H1 (cell line): ENCODE results near the gene SLC35E3. TPM values are rescaled to one million over a fixed set of nuclear protein-coding genes. Genes with fewer than 3 reads are reported as not detected.

Experiments
- CTCF ChIA-PET: fragments of 300-600 bp; sonication (Branson Sonifier 250); formaldehyde crosslinking; loops from one replicate; lab custom pipeline; 2021; ENCODE audit not compliant: partially characterized antibody; lab: Charles Lee
- POLR2A ChIA-PET: fragments of 300-600 bp; sonication (Branson Sonifier 250); formaldehyde crosslinking; loops from one replicate; lab custom pipeline; 2021; ENCODE audit warnings: inconsistent platforms; ENCODE audit not compliant: partially characterized antibody; lab: Charles Lee
- DNase-seq, 2 experiments: peaks; one replicate each; pipeline versions ENCODE4 v3.0.0 to v3.0.0-alpha.2; 2010 to 2022; ENCODE audit warnings: low spot score in 2 of 2, low read depth in 1 of 2, mixed read lengths in 1 of 2
- FAIRE-seq: peaks from 2 replicates; lab custom pipeline; 2011; peaks lifted over from hg19 to GRCh38; lab: Jason Lieb, UNC
- H2AFZ ChIP-seq: 2 replicates; pipeline ENCODE4 v1.8.1; 2012; ENCODE audit warnings: low read length, inconsistent platforms
- H2AK5ac ChIP-seq: 2 replicates; pipeline ENCODE4 v1.6.1; 2013; ENCODE audit warnings: low read depth, low read length
- H2BK120ac ChIP-seq: replicated peaks from 2 replicates; pipeline ENCODE3; 2013; ENCODE audit warnings: low read depth, low read length, inconsistent platforms
- H2BK12ac ChIP-seq: 2 replicates; pipeline ENCODE4 v1.6.1; 2013; ENCODE audit warnings: low read depth, low read length
- H2BK15ac ChIP-seq: 2 replicates; pipeline ENCODE4 v1.6.1; 2013; ENCODE audit warnings: low read length
- H2BK20ac ChIP-seq: 2 replicates; pipeline ENCODE4 v1.6.1; 2013; ENCODE audit warnings: low read length
- H2BK5ac ChIP-seq: 2 replicates; pipeline ENCODE4 v1.6.1; 2013; ENCODE audit warnings: low read depth, low read length
- H3K14ac ChIP-seq: 2 replicates; pipeline ENCODE4 v1.6.1; 2013; ENCODE audit warnings: inconsistent platforms; ENCODE audit not compliant: insufficient read length
- H3K18ac ChIP-seq: 2 replicates; pipeline ENCODE4 v1.6.1; 2013; ENCODE audit warnings: low read length; ENCODE audit errors: extremely low read depth
- H3K23ac ChIP-seq: 2 replicates; pipeline ENCODE4 v1.6.1; 2013; ENCODE audit warnings: inconsistent platforms; ENCODE audit not compliant: insufficient read length
- H3K23me2 ChIP-seq: 2 replicates; pipeline ENCODE4 v1.6.1; 2013; ENCODE audit warnings: low read depth, low read length
- H3K27ac ChIP-seq: 2 replicates; pipeline ENCODE4 v1.6.1; 2011; ENCODE audit warnings: low read depth, low read length, inconsistent platforms
- H3K27me3 ChIP-seq, 4 experiments: replicated peaks in 1 of 4; 1 replicate in 1 of 4; 2 replicates in 3 of 4; pipeline versions ENCODE4 v1.6.1 to v1.8.1; 2011 to 2013; ENCODE audit warnings: low read length in 3 of 4, mild to moderate bottlenecking in 3 of 4, inconsistent platforms in 2 of 4, mixed read lengths in 2 of 4, moderate library complexity in 1 of 4; ENCODE audit not compliant: control insufficient read depth in 3 of 4, insufficient read depth in 3 of 4; ENCODE audit errors: extremely low read depth in 1 of 4
- H3K36me3 ChIP-seq, 4 experiments: 2 replicates each; pipeline versions ENCODE4 v1.6.1 to v1.8.1; 2011 to 2013; ENCODE audit warnings: mild to moderate bottlenecking in 4 of 4, low read length in 3 of 4, moderate library complexity in 2 of 4, control low read depth in 1 of 4, inconsistent platforms in 1 of 4; ENCODE audit not compliant: insufficient read depth in 4 of 4, control insufficient read depth in 2 of 4
- H3K4ac ChIP-seq: replicated peaks from 2 replicates; pipeline ENCODE3; 2013; ENCODE audit warnings: low read length, low read depth, mixed read lengths, inconsistent platforms; ENCODE audit not compliant: insufficient read length
- H3K4me1 ChIP-seq, 4 experiments: replicated peaks in 1 of 4; 1 replicate in 1 of 4; 2 replicates in 3 of 4; pipeline versions ENCODE4 v1.6.1 to v1.8.1; 2011 to 2013; ENCODE audit warnings: low read length in 3 of 4, inconsistent platforms in 2 of 4, mixed read lengths in 1 of 4; ENCODE audit not compliant: insufficient read depth in 4 of 4, control insufficient read depth in 3 of 4
- H3K4me2 ChIP-seq, 2 experiments: 2 replicates each; pipeline versions ENCODE4 v1.6.1 to v1.8.1; 2011 to 2013; ENCODE audit warnings: low read depth in 2 of 2, low read length in 2 of 2, control low read depth in 1 of 2, inconsistent platforms in 1 of 2, mild to moderate bottlenecking in 1 of 2; ENCODE audit not compliant: insufficient read depth in 1 of 2
- H3K4me3 ChIP-seq, 4 experiments: fragments of 200-600, 300-600 bp in 1 of 4; sonication (generic), shearing (Covaris generic), sonication (Bioruptor Twin) in 1 of 4; 2 replicates each; pipeline versions ENCODE4 v1.5.1 to v1.8.1; 2011 to 2016; ENCODE audit warnings: low read length in 4 of 4, low read depth in 3 of 4, control low read depth in 2 of 4, inconsistent platforms in 2 of 4, mild to moderate bottlenecking in 2 of 4, mixed read lengths in 1 of 4, moderate library complexity in 1 of 4; ENCODE audit not compliant: insufficient read depth in 2 of 4; ENCODE audit errors: extremely low read depth in 1 of 4
- H3K56ac ChIP-seq: replicated peaks from 2 replicates; pipeline ENCODE3; 2013; ENCODE audit warnings: low read depth, mild to moderate bottlenecking, mixed read lengths, low read length, inconsistent platforms; ENCODE audit not compliant: insufficient read length
- H3K79me1 ChIP-seq: 2 replicates; pipeline ENCODE4 v1.6.1; 2013; ENCODE audit warnings: low read depth, low read length, control low read depth
- H3K79me2 ChIP-seq, 2 experiments: 2 replicates each; pipeline versions ENCODE4 v1.6.1 to v1.8.1; 2012 to 2013; ENCODE audit warnings: low read length in 2 of 2, mild to moderate bottlenecking in 2 of 2, inconsistent platforms in 1 of 2; ENCODE audit not compliant: insufficient read depth in 2 of 2, control insufficient read depth in 1 of 2
- H3K9ac ChIP-seq, 4 experiments: replicated peaks in 1 of 4; 1 replicate in 1 of 4; 2 replicates in 3 of 4; pipeline versions ENCODE4 v1.6.1 to v1.8.1; 2011 to 2013; ENCODE audit warnings: low read depth in 3 of 4, low read length in 3 of 4, control low read depth in 2 of 4, mild to moderate bottlenecking in 2 of 4, moderate library complexity in 2 of 4, inconsistent platforms in 1 of 4; ENCODE audit errors: extremely low read depth in 1 of 4
- H3K9me3 ChIP-seq, 2 experiments: 2 replicates each; pipeline versions ENCODE4 v1.6.1 to v1.8.1; 2012 to 2013; ENCODE audit warnings: mild to moderate bottlenecking in 2 of 2, moderate library complexity in 2 of 2, control low read depth in 1 of 2, inconsistent platforms in 1 of 2, low read depth in 1 of 2, low read length in 1 of 2, mixed read lengths in 1 of 2; ENCODE audit not compliant: insufficient read depth in 2 of 2
- H4K20me1 ChIP-seq, 2 experiments: replicated peaks in 1 of 2; 2 replicates each; pipeline versions ENCODE3 to v1.8.1; 2011 to 2013; ENCODE audit warnings: inconsistent platforms in 2 of 2, low read length in 2 of 2, mild to moderate bottlenecking in 1 of 2; ENCODE audit not compliant: insufficient read depth in 2 of 2, control insufficient read depth in 1 of 2
- H4K5ac ChIP-seq: 2 replicates; pipeline ENCODE4 v1.6.1; 2013; ENCODE audit warnings: low read length, low read depth, mixed read lengths, inconsistent platforms; ENCODE audit not compliant: insufficient read length
- H4K8ac ChIP-seq: 2 replicates; pipeline ENCODE4 v1.8.0; 2013; ENCODE audit warnings: mild to moderate bottlenecking, moderate library complexity, low read length, inconsistent platforms; ENCODE audit not compliant: insufficient read depth; ENCODE audit errors: extremely low read depth
- H4K91ac ChIP-seq: replicated peaks from 2 replicates; pipeline ENCODE3; 2013; ENCODE audit warnings: low read length, mixed read lengths, inconsistent platforms; ENCODE audit not compliant: insufficient read length
- BCL11A ChIP-seq, 2 experiments: IDR thresholded peaks; one replicate each; pipeline ENCODE4 v1.6.1; 2011; ENCODE audit warnings: low read depth in 2 of 2, low read length in 2 of 2, mild to moderate bottlenecking in 2 of 2
- BRCA1 ChIP-seq: IDR thresholded peaks from 2 replicates; pipeline ENCODE4 v1.6.1; 2012; ENCODE audit warnings: low read depth, low read length, improper control_type of control experiment
- CBX8 ChIP-seq: fragments of 300-800, 300-1000 bp; sonication (generic); IDR thresholded peaks from 2 replicates; pipeline ENCODE4 v1.7.1; 2016; ENCODE audit warnings: low read depth, low read length, borderline replicate concordance
- GTF2F1 ChIP-seq: IDR thresholded peaks from 2 replicates; pipeline ENCODE4 v1.6.1; 2012; ENCODE audit warnings: low read depth, low read length, improper control_type of control experiment, borderline replicate concordance
- PHF8 ChIP-seq: fragments of 200-600 bp; sonication (generic); conservative IDR thresholded peaks from 2 replicates; pipeline ENCODE4 v1.7.1; 2012; ENCODE audit warnings: low read depth, mild to moderate bottlenecking, inconsistent platforms, low read length, moderate library complexity
- RFX5 ChIP-seq: IDR thresholded peaks from 2 replicates; pipeline ENCODE4 v1.6.1; 2011; ENCODE audit warnings: low read depth, low read length, improper control_type of control experiment, borderline replicate concordance
- YY1 ChIP-seq: IDR thresholded peaks from 2 replicates; pipeline ENCODE4 v1.6.1; 2011; ENCODE audit warnings: low read depth, mild to moderate bottlenecking, low read length
- WGBS, 2 experiments: shearing (Covaris generic) in 1 of 2; methylation state at CpG; one replicate each; pipeline versions ENCODE4 v1.1.6 to v1.1.7; 2013 to 2015; ENCODE audit warnings: low lambda C conversion rate in 2 of 2, mixed read lengths in 2 of 2, inconsistent platforms in 1 of 2, low coverage in 1 of 2, missing lambda C conversion rate in 1 of 2; ENCODE audit not compliant: insufficient replicate concordance in 2 of 2, insufficient coverage in 1 of 2, insufficient read length in 1 of 2; ENCODE audit errors: extremely low coverage in 1 of 2, missing lambda C conversion rate in 1 of 2; 5-methylcytosine and 5-hydroxymethylcytosine counted together
- polyA plus RNA-seq, 7 experiments: library from polyadenylated mRNA; depleted of rRNA in 3 of 7; stranded (reverse) in 5 of 7; unstranded in 2 of 7; fragments of >200 nt in 5 of 7; fragments of 200-250 nt in 2 of 7; gene quantifications; 1 replicate in 5 of 7; 2 replicates in 1 of 7; 4 replicates in 1 of 7; pipeline versions ENCODE4 v1.2.1 to v1.2.3, GENCODE V29; 2011 to 2013; ENCODE audit warnings: missing spikeins in 2 of 7, mixed read lengths in 2 of 7
- total RNA-seq: library from RNA; stranded (reverse); fragmentation: NEBNext Ultra II Directional; extraction: Animal tissue kit (Norgen Biotek cat#: 25700); gene quantifications from 2 replicates; pipeline ENCODE4 v1.2.1, GENCODE V29; 2021

SLC35E3 gene
- total and polyA plus RNA-seq, 2 of the 8 experiments (the other 6 are each of a cell fraction or from before 2014, with no cell fraction given) = 10.0 to 10.9 TPM

DNA sequence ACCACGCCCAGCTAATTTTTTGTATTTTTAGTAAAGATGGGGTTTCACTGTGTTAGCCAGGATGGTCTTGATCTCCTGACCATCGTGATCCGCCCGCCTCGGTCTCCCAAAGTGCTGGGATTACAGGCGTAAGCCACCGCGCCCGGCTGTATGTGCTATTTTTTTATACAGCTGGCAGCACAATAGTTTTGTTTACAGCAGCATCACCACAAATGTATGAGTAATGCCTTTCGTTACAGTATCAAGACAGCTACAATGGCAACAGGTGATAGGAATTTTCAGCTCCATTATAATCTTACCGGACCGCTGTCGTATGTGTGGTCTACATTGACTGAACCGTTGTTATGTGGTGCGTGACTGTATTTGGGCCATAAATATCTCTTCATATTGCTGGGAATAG is 50.4 kb downstream of the SLC35E3 start:
- no peak overlapping the region for H4K8ac ChIP-seq
- 97% methylated on average over 15 of the region's 15 CpGs; no CpG with 5 or more reads in 1 of the 2 experiments for WGBS, 2 experiments
- CTCF ChIA-PET = interaction anchor here (1.2 kb wide), 1 partner anchor 9 kb away, joined by 5 read pairs; no protein-coding TSS in a partner anchor
- peaks cover 0 to 2% (median 0%) of the 10 kb centered on the region in 4 experiments; a peak in 1 of 7 replicates for H3K4me1 ChIP-seq
- H3K4ac ChIP-seq = no peak overlapping the region
- FAIRE-seq = no peak
- no peak overlapping the region for H3K18ac ChIP-seq
- H2AK5ac ChIP-seq = no peak overlapping the region
- no peak overlapping the region for H3K14ac ChIP-seq
- H2BK15ac ChIP-seq = no peak overlapping the region
- POLR2A ChIA-PET = interaction anchor here (1.3 to 1.7 kb wide), 3 partner anchors 11 to 50 kb away, joined by 3 to 14 read pairs (median 4); partner anchors contain the start of genes MDM2 and SLC35E3
- no peak overlapping the region for H2BK20ac ChIP-seq
- H2BK12ac ChIP-seq = no peak overlapping the region
- no peak overlapping the region for H2BK5ac ChIP-seq
- no peak overlapping the region for H3K4me3 ChIP-seq
- no peak overlapping the region for H3K23ac ChIP-seq
- H3K9ac ChIP-seq = no peak overlapping the region
- no peak overlapping the region for H4K91ac ChIP-seq
- DNase-seq = no peak
- no peak overlapping the region for H3K4me2 ChIP-seq
- no peak overlapping the region for H4K5ac ChIP-seq
- H2AFZ ChIP-seq = no peak overlapping the region
- H3K27me3 ChIP-seq = no peaks in the 10 kb centered on the region
- H3K23me2 ChIP-seq = no peaks in the 10 kb centered on the region
- H3K79me1 ChIP-seq = no peaks in the 10 kb centered on the region
- H3K9me3 ChIP-seq = no peaks in the 10 kb centered on the region; a peak in 1 of 4 replicates
- H4K20me1 ChIP-seq = no peaks in the 10 kb centered on the region
- no peak overlapping the region for H3K56ac ChIP-seq
- no peaks in the 10 kb centered on the region for H3K79me2 ChIP-seq
- no peaks in the 10 kb centered on the region for H3K36me3 ChIP-seq
- H3K27ac ChIP-seq = no peak overlapping the region
- H2BK120ac ChIP-seq = no peak overlapping the region
- TF ChIP-seq BRCA1 = no peak
- TF ChIP-seq PHF8 = no peak
- no peak for TF ChIP-seq BCL11A (IDR thresholded peaks at IDR 0.05; ENCODE audit: low read depth in 2 of 2, low read length in 2 of 2)
- no peak for TF ChIP-seq YY1
- TF ChIP-seq RFX5 = no peak
- TF ChIP-seq GTF2F1 = no peak
- TF ChIP-seq CBX8 = no peak
